MM.1S (cell line): Measurements from ENCODE around the gene NUDT1.

Source experiments
- EZH2 ChIP-seq: fragments of 300-600 bp; sonication (generic); optimal IDR thresholded peaks from 2 replicates; pipeline ENCODE3; 2017; ENCODE audit warnings: low read depth, mild to moderate bottlenecking, antibody characterized with exemption, low read length, mixed read lengths
- EZH2phosphoT487 ChIP-seq: fragments of 300-600 bp; sonication (generic); IDR thresholded peaks from 2 replicates; pipeline ENCODE4 v1.6.1; 2018; ENCODE audit warnings: antibody characterized with exemption, low read length
- TF ChIP-seq, protein P1 (sequence below): fragments of 300-600 bp; sonication (generic); IDR thresholded peaks from 2 replicates; pipeline ENCODE4 v1.5.1; 2016; ENCODE audit warnings: antibody characterized with exemption, low read length, mixed read lengths

DNA sequence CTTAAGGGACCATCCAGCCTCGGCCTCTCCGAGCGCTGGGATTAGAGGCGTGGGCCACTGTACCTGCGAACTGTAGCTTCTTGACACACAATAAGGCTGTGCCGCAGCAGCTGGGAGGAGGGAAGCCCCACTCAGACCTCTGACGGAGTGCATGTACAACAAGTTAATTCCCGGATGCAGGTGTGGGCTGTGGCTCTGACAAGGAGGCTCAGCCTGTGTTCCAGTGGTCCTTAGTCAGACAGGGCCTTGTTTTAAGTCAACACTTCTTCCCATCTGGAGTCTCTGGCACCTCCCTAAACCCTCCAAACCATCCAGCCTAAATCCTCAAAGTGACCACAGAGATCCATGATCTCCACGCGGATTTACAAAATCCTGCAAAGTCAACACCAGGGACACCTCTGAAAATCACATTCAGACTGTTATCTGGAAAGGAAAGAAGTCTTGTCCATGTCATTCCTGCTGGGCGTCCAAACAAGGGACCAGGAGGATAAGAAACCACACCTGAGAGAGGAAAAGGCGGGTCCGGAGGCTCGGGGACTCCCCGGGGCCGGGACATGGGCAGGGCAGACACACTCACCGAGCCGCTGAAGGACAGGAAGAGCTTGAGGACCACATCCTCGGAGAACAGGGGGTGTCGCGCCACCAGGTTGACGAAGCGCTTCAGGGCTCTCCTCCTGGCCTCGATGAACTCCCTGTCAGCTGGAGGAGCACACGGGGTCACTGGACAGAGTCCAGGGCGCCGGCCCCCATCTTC, 29.4 kb downstream of the NUDT1 start:
- TF ChIP-seq, protein P1, sequence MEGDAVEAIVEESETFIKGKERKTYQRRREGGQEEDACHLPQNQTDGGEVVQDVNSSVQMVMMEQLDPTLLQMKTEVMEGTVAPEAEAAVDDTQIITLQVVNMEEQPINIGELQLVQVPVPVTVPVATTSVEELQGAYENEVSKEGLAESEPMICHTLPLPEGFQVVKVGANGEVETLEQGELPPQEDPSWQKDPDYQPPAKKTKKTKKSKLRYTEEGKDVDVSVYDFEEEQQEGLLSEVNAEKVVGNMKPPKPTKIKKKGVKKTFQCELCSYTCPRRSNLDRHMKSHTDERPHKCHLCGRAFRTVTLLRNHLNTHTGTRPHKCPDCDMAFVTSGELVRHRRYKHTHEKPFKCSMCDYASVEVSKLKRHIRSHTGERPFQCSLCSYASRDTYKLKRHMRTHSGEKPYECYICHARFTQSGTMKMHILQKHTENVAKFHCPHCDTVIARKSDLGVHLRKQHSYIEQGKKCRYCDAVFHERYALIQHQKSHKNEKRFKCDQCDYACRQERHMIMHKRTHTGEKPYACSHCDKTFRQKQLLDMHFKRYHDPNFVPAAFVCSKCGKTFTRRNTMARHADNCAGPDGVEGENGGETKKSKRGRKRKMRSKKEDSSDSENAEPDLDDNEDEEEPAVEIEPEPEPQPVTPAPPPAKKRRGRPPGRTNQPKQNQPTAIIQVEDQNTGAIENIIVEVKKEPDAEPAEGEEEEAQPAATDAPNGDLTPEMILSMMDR: no peak
- TF ChIP-seq EZH2phosphoT487: no peak
- TF ChIP-seq EZH2: no peak
